ENCODE data around the gene FGF13.

Gene FGF13

GRCh38 chrX:138664016-138664415 is 47.5 kb downstream of the FGF13 start:
- no peak for DNase-seq (ENCODE audit: low spot score)

- DNase-seq (ENCODE audit: low spot score), result no peak
Observed at GRCh38 chrX:138651494-138651893, 60.0 kb downstream of the FGF13 start.

GRCh38 chrX:138648568-138648967 is 62.9 kb downstream of the FGF13 start:
- DNase-seq (ENCODE audit: low spot score), result no peak

GRCh38 chrX:138638996-138639395 is 72.5 kb downstream of the FGF13 start:
- DNase-seq (ENCODE audit: low spot score), result no peak

Measured in hematopoietic multipotent progenitor cell treated with erythropoietin and hydrocortisone succinate and interleukin-3 and kit ligand, for 15 days (in vitro differentiated cells).